Esophagus muscularis mucosa (tissue), 4 donors: Measurements from ENCODE around the gene TSC2. TPM values are rescaled to one million over a fixed set of nuclear protein-coding genes. Genes with fewer than 3 reads are reported as not detected.
A peak's percentile ranks its signal among the peaks of the same experiment; 100 is the strongest.

Source experiments
- DNase-seq: peaks from one replicate; pipeline ENCODE4 v3.0.0-alpha.2; 2017; ENCODE audit errors: extremely low spot score
- H3K27ac ChIP-seq, 4 donors: fragments of 200-600 bp; sonication (generic); replicated peaks in 1 of 4; 1 replicate in 3 of 4; 2 replicates in 1 of 4; pipeline ENCODE4 v1.5.1; 2016 to 2019; ENCODE audit warnings: mild to moderate bottlenecking in 1 of 4
- H3K27me3 ChIP-seq, 4 donors: fragments of 200-600 bp; sonication (generic); one replicate each; pipeline versions ENCODE4 v1.5.1 to v1.6.0; 2016 to 2019
- H3K36me3 ChIP-seq, 4 donors: fragments of 200-600 bp; sonication (generic); one replicate each; pipeline ENCODE4 v1.5.1; 2016 to 2019
- H3K4me1 ChIP-seq, 4 donors: fragments of 200-600 bp; sonication (generic); one replicate each; pipeline ENCODE4 v1.5.1; 2016 to 2019
- H3K4me3 ChIP-seq, 4 donors: fragments of 200-600 bp; sonication (generic); 1 replicate in 2 of 4; 2 replicates in 2 of 4; pipeline ENCODE4 v1.5.1; 2016 to 2019; ENCODE audit warnings: mild to moderate bottlenecking in 4 of 4, moderate library complexity in 1 of 4
- H3K9me3 ChIP-seq, 4 donors: fragments of 200-600 bp; sonication (generic); 1 replicate in 3 of 4; 2 replicates in 1 of 4; pipeline ENCODE4 v1.5.1; 2016 to 2019
- EP300 ChIP-seq: sonication (generic); formaldehyde crosslinking; IDR thresholded peaks from one replicate; pipeline ENCODE4 v1.6.1; 2017; ENCODE audit warnings: antibody characterized with exemption
- POLR2A ChIP-seq: fragments of 450-650 bp; IDR thresholded peaks from one replicate; pipeline ENCODE4 v1.6.1; 2017; ENCODE audit warnings: antibody characterized with exemption, moderate library complexity, mild to moderate bottlenecking, low read depth
- POLR2AphosphoS5 ChIP-seq, 2 donors: sonication (generic); formaldehyde crosslinking; IDR thresholded peaks; one replicate each; pipeline ENCODE4 v1.6.1; 2017; ENCODE audit warnings: antibody characterized with exemption in 2 of 2
- WGBS: methylation state at CpG from one replicate; pipeline ENCODE4 v1.1.5; 2018; 5-methylcytosine and 5-hydroxymethylcytosine counted together
- intact Hi-C: fragments of 100-400 bp; cut with DNase I; formaldehyde crosslinking; loops from one replicate; pipeline ENCODE4 v1.15.1; 2023
- total RNA-seq, 4 donors: library from RNA; depleted of rRNA; stranded (reverse); fragments of >200 nt; gene quantifications; one replicate each; pipeline versions ENCODE4 v1.1.0 to v1.2.1, GENCODE V29; 2016
- TF ChIP-seq, protein P1 (sequence below), 3 experiments: fragments of 200-600 bp in 2 of 3; fragments of 450-650 bp in 1 of 3; sonication (generic) in 2 of 3; IDR thresholded peaks; one replicate each; pipeline ENCODE4 v1.5.1; 2017 to 2019; ENCODE audit warnings: antibody characterized with exemption in 3 of 3, mild to moderate bottlenecking in 2 of 3, moderate library complexity in 1 of 3

The TSC2 gene
- total RNA-seq, 4 donors from 2014 or later, result 41.3 to 71.7 (median 52.0) TPM

DNA sequence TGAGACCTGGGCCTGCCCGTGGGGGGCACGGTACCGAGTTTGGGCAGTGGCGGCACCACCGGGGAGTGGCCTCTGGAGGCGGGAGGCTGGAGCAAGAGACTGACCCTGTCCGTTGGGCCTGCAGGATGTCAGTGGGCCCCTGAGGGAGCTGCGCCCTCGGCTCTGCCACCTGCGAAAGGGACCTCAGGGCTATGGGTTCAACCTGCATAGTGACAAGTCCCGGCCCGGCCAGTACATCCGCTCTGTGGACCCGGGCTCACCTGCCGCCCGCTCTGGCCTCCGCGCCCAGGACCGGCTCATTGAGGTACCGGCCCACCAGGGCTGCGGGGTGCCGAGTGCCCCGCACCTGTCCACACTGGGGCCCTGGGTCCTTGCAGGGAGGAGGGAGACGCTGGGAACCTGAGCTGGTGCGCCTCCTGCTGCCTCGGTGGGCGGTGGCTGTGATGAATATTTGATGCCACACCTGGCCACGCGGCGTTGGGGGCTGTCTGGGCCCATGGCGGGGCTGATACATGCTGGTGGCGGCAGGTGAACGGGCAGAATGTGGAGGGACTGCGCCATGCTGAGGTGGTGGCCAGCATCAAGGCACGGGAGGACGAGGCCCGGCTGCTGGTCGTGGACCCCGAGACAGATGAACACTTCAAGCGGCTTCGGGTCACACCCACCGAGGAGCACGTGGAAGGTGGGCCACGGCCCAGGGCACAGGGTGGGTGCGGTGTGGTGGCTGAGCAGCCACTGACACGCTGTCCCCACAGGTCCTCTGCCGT, 11.4 kb upstream of the TSC2 start:
- Histone ChIP-seq H3K9me3 (no peaks in the 10 kb centered on the region), H3K36me3 (peaks cover 0 to 65% (median 16%) of the 10 kb centered on the region in 4 donors), H3K4me3 (peak overlapping the region; percentile 31 to 51 (median 38)), H3K27ac (peak overlapping the region; percentile 83 to 92 (median 86)), H3K4me1 (peaks cover 80 to 92% (median 90%) of the 10 kb centered on the region in 4 donors), H3K27me3 (no peaks in the 10 kb centered on the region)
- intact Hi-C loops, result no loop called here
- no peak for DNase-seq
- 94% methylated on average over 20 of the region's 47 CpGs for WGBS
- TF ChIP-seq, protein P1, sequence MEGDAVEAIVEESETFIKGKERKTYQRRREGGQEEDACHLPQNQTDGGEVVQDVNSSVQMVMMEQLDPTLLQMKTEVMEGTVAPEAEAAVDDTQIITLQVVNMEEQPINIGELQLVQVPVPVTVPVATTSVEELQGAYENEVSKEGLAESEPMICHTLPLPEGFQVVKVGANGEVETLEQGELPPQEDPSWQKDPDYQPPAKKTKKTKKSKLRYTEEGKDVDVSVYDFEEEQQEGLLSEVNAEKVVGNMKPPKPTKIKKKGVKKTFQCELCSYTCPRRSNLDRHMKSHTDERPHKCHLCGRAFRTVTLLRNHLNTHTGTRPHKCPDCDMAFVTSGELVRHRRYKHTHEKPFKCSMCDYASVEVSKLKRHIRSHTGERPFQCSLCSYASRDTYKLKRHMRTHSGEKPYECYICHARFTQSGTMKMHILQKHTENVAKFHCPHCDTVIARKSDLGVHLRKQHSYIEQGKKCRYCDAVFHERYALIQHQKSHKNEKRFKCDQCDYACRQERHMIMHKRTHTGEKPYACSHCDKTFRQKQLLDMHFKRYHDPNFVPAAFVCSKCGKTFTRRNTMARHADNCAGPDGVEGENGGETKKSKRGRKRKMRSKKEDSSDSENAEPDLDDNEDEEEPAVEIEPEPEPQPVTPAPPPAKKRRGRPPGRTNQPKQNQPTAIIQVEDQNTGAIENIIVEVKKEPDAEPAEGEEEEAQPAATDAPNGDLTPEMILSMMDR (IDR thresholded peaks at IDR 0.05), result no peak
- TF ChIP-seq POLR2A (no peak), POLR2AphosphoS5 (IDR thresholded peaks at IDR 0.05) (no peak), EP300 (no peak)

- Histone ChIP-seq H3K27me3 (no peaks in the 10 kb centered on the region), H3K36me3 (peaks cover 0 to 59% (median 15%) of the 10 kb centered on the region in 4 donors), H3K27ac (peak overlapping the region; percentile 83 to 92 (median 86)), H3K9me3 (no peaks in the 10 kb centered on the region), H3K4me3 (peak overlapping the region in 1 of 4 donors; percentile 43), H3K4me1 (peaks cover 85 to 94% (median 91%) of the 10 kb centered on the region in 4 donors)
- intact Hi-C loops, result no loop called here
- no peak for DNase-seq
- no peak for TF ChIP-seq POLR2A
- TF ChIP-seq, protein P1 (IDR thresholded peaks at IDR 0.05), result no peak
- TF ChIP-seq EP300, result no peak
- no peak for TF ChIP-seq POLR2AphosphoS5 (IDR thresholded peaks at IDR 0.05)
- WGBS, result 91% methylated on average over 12 of the region's 15 CpGs
Measured at GRCh38 chr16:2037115-2037514, 10.7 kb upstream of the TSC2 start.

DNA sequence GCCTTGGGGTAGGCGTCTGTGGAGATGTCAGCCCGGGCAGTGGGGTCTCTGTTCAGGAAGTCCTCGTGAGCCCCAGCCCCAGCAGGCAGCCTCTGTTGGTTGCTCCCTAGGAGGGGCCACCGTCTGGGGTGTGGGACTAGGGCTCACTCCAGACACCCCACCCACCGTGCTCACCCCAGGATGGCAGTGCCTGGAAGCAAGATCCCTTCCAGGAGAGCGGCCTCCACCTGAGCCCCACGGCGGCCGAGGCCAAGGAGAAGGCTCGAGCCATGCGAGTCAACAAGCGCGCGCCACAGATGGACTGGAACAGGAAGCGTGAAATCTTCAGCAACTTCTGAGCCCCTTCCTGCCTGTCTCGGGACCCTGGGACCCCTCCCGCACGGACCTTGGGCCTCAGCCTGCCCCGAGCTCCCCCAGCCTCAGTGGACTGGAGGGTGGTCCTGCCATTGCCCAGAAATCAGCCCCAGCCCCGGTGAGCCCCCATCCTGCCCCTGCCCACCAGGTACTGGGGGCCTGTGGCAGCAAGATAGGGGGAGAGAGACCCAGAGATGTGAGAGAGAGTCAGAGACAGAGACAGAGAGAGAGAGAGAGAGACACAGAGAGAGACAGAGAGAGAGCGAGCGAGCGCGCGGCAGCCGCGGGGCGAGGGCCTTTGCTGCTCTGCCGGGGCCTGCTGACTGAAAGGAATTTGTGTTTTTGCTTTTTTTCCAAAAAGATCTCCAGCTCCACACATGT, 10.0 kb upstream of the TSC2 start:
- Histone ChIP-seq H3K4me1 (peaks cover 82 to 92% (median 89%) of the 10 kb centered on the region in 4 donors), H3K4me3 (peak overlapping the region in 1 of 4 donors; percentile 12), H3K36me3 (peaks cover 0 to 59% (median 17%) of the 10 kb centered on the region in 4 donors), H3K9me3 (no peaks in the 10 kb centered on the region), H3K27ac (peak overlapping the region; percentile 83 to 92 (median 86)), H3K27me3 (no peaks in the 10 kb centered on the region)
- DNase-seq, result no peak
- no peak for TF ChIP-seq EP300
- no peak for TF ChIP-seq POLR2AphosphoS5 (IDR thresholded peaks at IDR 0.05)
- TF ChIP-seq, protein P1 (IDR thresholded peaks at IDR 0.05), result no peak
- no peak for TF ChIP-seq POLR2A
- intact Hi-C loops, result no loop called here
- WGBS, result 73% methylated on average over 28 of the region's 29 CpGs

DNA sequence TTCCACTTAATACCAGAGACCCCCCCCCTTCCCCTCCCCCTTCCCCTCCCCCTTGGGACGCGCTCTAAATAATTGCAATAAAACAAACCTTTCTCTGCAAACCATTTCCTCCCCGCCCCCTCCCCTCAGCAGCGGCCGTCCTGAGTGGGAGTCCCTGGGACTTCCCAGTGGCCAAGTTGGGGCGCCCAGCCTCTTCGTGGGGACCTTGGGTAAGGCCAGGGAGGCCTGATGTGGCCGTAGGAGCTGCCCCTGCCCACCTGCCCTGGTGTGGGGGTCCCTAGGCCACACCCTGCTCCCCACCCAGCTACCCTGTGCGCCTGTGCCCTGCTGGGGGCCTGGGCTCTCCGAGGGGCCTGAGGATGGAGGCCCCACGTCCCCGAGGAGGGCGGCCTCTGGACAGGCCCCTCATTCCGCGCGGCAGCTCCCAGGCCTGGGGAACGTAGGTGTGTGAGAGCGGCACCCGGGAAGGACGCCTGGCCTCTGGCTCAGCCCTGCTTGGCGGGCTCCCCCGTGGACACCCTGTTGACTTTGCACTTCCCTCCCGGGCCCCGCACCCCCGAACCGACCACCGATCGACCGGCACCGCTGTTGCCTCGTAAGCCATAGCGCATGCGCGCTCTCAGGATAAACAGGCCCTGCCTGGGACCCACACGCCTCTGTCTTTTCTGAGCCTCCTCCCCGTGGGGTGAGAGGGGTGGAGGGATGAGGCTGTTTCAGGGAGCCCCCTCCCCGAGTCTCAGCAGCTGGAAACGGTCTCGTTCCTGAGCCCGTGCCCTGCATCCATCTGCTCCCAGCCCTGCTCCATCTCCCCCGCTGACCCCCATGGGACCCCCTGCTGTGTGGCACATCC, 9.2 kb upstream of the TSC2 start:
- Histone ChIP-seq H3K4me1 (peaks cover 87 to 92% (median 89%) of the 10 kb centered on the region in 4 donors), H3K4me3 (peak overlapping the region; percentile 8 to 34 (median 16))
- 62% methylated on average over 33 of the region's 41 CpGs for WGBS

More for the DNA sequence above, 9.2 kb upstream of the TSC2 start:
- Histone ChIP-seq H3K9me3 (no peaks in the 10 kb centered on the region), H3K36me3 (peaks cover 0 to 55% (median 20%) of the 10 kb centered on the region in 4 donors), H3K27me3 (no peaks in the 10 kb centered on the region), H3K27ac (peak overlapping the region; percentile 83 to 92 (median 86))
- no peak for TF ChIP-seq POLR2AphosphoS5 (IDR thresholded peaks at IDR 0.05)
- no peak for TF ChIP-seq EP300
- TF ChIP-seq POLR2A, result no peak
- TF ChIP-seq, protein P1 (IDR thresholded peaks at IDR 0.05), result no peak
- DNase-seq, result no peak
- intact Hi-C loops, result no loop called here
